HG02970 (cell line): ENCODE measurements around the gene SCAND1.
"Not testable (repeated sequence)": the region's sequence is repeated elsewhere in the genome, so short reads cannot be mapped to it uniquely, and the experiment has no call there.

ENCODE experiments used
- ATAC-seq: cut with Tn5 transposase; IDR thresholded peaks from one replicate; pipeline ENCODE4 v1.9.1; 2021; ENCODE audit warnings: mild to moderate bottlenecking, moderate library complexity, moderate number of reproducible peaks; ENCODE audit not compliant: unreplicated experiment, low FRiP score

The SCAND1 gene

DNA sequence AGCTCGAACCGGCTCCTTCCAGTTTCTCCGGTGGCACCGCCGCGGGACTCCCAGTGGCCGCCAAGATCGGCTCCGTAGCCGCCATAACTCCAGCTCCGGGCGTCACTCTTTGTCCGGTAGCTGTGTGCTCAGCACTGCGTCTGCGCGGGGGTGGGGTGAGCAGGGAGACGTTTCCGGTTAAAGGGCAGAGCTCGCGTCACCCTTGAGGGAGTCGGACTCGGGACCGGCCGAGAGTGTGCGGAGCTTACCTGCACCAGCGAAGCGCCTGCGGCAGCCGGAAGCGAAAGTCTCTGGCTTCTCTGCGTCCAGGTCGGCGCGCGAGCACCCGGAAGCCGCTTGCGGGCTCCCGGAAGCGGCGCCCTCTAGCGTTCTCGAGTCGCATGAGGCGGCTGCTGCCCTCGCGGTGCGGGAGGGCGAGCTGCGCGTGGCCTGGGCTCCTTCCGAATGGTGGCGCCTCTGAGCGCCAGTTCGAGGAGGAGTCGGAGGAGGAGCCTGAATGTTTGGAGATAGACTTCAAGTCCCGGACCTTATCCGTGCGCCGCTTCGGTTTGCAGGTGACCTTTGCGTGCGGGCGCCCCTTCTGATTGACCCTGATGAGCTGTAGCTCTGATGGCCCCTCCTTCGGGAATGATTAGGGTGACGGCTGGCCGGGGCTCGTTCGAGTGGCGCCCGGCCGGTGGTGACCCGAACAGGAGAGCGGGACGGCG, at the start of gene SCAND1:
Gene SCAND1 (minus strand): TSS at position 303 of the 707 bp plus-strand sequence. CDS start 218 bp downstream, at position 85.
- ATAC-seq = peak; percentile 88

DNA sequence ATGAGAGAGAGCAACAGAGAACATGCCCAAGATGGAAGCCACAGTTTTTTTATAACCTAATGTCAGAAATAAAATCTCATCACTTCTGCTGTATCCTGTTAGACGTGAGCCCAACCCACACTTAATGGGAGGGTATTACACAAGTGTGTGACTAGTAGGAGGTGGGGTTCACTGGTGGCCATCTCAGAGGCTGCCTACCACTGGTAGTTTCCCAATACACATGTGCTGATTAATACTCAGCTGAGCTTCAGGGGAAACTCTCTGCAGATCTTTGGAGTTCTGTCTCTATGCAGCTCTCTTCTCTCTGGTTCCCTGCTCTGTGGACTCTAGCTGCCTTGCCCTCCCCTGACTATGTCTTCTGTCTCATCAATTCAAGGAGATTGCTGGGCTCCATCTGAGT, 49.7 kb upstream of the SCAND1 start:
- no peak for ATAC-seq

DNA sequence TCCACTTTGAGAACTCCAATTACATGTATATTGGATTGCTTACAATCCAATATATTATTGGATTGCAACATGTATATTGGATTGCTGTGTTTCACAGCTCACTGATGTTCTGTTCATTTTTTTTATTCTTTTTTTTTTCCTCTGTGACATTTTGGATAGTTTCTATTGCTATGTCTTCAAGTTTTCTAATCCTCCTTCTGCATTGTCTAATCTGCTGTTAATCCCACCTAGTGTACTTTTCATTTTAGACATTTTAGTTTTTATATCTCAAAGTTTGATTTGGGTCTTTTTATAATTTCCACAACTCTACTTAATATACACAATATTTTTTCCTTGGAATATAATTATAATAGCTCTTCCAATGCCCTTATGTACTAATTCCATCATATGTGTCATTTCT, 48.6 kb upstream of the SCAND1 start:
- no peak for ATAC-seq

DNA sequence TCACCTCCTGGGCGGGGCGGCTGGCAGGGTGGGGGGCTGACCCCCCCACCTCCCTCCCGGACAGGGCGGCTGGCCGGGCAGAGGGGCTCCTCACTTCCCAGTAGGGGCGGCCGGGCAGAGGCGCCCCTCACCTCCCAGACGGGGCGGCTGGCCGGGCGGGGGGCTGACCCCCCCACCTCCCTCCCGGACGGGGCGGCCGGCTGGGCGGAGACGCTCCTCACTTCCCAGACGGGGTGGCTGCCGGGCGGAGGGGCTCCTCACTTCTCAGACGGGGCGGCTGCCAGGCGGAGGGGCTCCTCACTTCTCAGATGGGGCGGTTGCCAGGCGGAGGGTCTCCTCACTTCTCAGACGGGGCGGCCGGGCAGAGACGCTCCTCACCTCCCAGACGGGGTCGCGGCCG, 47.0 kb upstream of the SCAND1 start:
- not testable (repeated sequence) for ATAC-seq

DNA sequence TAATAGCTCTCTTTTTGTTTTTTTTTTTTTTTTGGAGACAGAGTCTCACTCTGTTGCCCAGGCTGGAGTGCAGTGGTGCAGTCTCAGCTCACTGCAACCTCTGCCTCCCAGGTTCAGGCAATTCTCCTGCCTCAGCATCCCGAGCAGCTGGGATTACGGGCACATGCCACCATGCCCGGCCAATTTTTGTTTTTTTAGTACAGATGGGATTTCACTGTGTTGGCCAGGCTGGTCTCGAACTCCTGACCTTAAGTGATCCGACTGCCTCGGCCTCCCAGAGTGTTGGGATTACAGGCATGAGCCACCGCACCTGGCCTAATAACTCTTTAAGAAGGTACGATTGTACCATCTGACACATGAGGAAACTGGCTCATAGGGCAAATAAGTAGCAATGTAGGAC, 42.2 kb upstream of the SCAND1 start:
- not testable (repeated sequence) for ATAC-seq

DNA sequence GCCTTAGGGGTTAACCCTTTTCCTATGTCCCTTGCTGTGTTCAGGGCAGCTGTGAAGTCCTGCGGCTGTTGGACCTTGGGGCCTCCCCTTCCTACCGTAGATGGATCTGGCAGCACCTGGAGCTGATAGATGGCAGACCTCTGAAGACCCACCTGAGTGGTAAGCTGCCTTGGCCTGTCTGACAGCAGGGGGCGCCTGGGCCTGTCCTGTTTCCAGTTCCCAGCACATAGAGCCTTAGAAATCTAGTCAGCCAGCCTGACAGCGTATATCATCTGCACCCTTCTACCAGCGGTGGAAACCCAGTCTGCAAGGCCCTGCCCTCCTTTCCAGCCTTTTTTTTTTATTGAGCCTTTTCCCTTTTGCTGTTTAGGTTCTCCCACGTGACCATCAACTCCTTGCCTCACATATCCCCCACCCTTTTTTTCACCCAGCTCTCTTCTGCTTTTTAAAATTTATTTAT, 40.7 kb upstream of the SCAND1 start:
- no peak for ATAC-seq

DNA sequence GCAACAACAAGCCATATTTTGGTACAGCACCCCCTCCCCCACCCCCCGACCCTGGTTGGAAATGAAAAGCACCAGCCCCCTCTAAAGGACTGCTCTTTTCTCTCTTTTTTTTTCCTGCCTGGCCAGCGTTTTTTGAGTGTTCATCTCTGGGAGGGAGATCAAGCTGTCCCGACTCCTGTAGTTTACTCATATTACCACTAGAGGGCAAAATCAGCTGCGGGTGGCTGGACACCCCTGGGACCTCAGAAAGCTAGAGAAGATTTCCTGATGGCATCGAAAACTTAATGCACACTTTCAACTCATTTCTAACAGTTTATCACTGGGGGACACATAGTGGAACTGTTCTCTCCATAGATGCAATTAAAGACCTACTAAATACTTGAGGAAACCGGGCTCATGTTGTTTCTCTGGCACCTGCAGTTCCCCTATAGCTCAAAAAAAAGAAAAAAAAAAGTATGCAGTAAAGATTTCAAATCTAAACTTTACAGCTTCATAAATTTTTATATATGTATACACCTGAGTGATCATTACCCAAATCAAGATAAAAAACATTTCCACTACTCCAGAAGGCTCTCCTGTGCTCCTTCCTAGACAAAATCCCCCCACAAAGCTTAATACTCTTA, 38.5 kb upstream of the SCAND1 start:
- no peak for ATAC-seq

DNA sequence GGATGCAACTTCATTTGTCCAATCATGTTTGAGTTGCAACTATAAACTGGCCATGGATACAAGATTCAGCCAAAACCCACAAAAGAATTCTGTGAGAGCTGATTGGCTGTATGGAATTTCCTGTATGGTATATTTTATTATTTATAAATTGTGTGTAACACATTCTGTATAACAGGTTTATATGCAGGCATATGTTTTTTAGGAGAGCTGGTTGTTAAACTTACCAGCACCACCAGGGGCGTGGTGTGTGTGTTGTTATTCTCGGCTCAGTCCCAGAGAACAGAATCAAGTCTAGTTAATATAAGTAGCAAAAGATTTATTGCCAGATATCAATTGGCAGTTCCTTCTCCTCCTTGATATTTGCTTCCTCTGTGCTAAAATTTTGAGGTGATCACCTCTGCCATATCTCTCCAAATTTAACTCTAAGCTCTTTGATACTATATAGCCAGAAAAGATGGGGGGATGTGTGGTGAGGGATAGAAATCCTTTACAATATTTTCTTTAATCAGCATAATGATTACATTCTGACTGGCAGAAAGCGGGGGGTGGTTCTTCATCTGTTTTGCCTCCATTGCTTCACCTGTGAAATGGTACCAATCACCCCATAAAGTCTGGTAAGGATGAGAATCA, 37.0 kb upstream of the SCAND1 start:
- ATAC-seq = no peak

DNA sequence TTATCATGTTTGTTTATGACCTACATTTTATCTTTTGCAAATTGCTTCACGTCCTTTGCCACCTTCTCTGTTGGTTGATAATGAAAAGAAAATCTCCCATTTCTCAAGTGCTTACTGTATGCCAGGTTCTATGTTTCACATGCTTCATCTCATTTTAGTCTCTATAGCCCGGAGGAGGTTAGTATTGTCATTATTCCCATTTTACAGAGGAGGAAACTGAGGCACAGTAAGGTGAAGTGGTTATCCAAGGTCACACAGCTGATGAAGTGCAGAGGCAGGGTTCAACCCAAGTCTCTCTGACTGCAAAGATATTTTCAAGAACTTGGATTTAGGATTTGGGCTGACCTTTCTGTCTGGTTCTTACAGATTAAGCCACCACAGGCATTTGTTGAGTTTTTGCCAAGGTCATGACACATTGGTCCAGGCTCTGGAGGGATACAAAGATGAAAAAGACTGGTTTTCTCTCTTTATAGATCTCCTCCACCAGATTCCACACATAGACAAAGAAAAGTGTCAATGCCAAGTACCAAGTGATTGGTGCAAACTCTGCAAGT, 34.7 kb upstream of the SCAND1 start:
- ATAC-seq = no peak

DNA sequence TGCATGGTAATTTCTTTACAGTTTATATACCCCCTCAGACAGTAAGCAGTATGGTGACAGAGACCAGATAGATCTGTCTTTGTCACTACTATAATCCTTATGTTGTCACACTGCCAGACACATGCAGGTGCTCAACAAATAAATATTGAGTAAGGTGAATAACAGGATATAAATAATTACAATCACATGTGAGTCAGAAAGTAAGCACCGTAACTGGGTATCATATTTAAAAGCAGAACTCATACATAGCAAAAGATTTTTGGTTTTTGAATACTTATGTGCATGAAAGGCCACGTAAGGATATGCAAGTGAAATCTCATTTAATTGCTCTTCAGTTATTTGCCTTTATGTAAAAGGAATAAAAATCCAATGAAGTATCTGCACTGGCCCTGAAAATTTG, 31.5 kb upstream of the SCAND1 start:
- ATAC-seq = no peak

DNA sequence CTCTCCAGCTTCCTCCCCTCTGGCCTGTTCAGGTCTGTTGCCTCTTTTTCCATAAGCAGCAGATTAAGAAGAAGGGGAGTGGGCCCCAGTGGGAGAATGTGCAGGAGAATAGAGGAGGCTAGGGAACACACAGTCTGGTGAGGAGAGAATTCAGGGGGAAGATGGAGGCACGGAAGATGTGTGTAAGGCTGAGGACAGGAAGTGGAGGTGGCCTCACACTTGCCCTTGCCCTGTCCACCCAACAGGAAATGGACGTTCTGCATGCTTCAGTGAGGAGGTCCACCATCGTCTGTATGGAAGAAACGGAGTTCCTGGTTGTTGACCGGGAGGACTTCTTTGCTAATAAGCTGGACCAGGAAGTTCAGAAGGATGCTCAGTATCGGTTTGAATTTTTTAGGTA, 30.1 kb upstream of the SCAND1 start:
- ATAC-seq = no peak

DNA sequence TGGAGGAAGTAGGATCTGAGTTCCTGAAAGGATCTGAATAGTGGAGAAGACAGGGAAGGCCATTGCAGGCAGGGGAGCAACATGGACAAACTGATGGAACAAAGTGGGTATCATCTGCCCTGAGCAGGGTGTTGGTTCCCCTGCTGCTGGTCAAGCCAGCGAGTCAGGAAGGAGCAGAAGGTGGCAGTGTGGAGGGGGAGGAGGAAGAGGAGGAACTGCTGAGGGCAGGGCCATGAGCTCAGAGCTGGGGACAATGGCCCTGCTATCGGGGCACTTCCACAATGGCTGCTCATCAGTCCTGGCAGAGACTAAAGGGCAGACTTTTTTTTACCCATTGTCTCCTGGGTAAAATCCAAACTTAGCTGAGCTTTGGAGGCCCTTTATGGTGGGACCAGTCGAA, 27.7 kb upstream of the SCAND1 start:
- ATAC-seq = no peak

DNA sequence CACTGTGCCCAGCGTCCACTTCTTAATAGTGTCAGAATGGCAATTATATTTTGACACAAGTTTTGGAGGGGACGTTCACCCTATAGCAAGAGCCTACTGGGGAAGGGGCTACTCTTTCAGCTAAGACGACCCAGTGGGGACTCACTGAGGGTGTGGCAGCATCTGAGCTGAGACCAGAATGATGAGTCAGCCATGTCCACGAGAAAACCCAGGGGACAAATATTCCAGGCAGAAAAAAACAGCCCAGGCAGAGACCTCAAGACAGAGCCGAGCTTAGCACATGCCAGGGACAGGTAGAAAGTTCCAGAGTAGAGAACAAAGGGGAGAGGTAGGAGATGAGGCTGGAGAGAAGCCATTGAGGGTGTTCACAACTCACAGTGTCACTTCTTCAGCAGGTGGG, 25.2 kb upstream of the SCAND1 start:
- no peak for ATAC-seq

DNA sequence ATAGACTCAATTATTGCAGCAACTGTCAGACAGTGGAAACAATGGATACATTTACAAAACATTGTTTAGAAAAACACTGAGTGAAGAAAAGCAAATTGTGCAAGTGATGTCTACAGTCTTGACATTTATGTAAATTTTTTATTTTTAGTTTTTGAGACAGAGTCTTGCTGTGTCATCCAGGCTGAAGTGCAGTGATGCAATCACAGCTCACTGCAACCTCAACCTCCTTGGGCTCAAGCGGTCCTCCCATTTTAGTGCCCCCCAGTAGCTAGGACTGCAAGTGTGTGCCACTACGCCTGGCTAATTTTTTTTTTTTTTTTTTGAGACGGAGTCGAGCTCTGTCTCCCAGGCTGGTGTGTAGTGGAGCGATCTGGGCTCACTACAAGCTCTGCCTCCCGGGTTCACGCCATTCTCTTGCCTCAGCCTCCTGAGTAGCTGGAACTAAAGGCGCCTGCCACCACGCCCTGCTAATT, 23.8 kb upstream of the SCAND1 start:
- no peak for ATAC-seq

DNA sequence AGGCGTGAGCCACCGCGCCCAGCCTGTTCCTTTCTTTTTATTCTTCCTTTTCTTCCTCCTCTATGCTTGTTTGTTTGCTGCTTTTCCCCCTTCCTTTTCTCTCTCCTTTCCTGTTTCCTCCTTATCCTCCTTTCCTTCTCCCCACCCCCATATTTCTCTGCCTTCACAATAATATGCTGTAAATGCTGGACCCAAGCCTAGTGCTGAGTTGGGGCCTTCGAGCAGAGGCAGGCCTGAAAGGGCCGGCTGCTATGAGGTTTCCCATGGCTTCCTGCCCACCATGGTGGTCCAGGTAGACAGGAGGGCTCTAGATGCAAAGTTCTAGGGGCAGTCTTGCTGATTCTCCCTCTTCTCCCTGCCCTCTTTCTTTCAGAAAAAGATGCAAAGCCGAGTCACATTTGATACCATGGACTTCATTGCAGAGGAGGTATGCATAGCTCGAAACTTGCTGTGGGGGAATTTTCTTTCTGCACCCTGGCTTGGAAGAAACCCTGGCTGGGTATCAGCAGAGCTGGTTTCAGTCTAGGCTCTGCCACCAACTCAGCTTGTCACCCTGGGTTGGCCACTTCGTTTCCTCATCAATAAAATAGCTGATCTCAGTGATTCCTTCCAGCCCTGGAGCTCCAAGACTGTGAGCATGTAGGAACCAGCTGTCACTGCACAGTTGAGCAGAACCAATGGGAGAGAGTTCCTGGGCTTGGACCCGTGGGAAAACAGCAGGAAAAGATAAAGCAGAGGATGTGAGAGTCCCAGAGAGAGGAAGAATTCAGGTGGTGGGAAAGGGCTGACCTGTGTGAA, 21.5 kb upstream of the SCAND1 start:
- ATAC-seq = no peak

DNA sequence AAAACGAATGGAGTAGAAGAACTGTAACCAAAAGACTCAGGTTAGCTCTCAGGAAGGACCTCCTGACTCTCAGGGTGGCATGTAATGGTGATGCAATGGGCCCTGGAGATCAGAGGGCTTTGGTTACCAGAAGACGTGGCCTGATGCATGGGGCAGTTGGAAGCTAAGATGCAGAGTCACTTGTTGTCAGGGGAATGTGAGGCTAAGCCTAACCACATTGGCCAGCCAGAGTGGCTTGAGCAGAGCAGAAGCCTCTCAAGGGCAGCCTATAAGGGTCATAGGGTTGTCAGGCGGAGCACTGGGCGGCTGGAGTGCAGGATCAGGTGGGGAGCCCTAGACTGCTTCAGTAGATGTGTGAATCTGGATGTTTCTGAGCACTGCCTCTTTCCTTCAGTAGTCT, 20.0 kb upstream of the SCAND1 start:
- ATAC-seq = no peak

DNA sequence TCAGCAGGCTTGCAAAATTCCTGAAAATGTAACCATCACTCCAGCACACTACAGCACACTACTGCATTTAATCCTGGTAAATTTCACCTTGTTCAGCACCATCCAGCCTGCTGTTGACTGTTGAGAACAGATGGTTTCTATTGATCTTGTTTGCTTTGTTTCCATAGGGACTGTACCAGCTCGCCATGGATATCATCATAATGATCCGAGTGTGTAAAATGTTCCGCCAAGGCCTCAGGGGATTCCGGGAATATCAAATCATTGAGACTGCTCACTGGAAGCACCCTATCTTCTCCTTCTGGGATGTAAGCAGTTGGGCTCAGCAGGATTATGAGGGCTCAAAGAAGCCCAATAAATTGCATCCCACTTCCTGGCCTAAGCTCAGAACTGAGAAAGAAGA, 18.2 kb upstream of the SCAND1 start:
- no peak for ATAC-seq

DNA sequence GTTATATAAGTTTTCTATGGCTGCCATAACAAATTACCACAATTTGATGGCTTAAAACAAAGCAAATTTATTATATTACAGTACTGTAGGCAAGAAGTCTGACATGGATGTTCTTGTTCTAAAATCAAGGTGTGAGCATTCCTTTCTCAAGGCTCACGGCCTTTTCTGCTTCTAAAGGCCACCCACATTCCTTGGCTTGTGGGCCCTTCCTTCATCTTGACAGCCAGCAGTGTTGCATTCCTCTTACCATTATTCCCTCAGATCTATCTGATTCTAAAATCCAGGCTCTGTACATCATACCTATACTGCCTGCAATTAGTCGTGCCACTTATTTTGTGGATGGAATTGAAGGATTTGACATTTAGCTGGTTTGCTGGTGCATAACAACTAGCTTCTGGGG, 17.7 kb upstream of the SCAND1 start:
- no peak for ATAC-seq

DNA sequence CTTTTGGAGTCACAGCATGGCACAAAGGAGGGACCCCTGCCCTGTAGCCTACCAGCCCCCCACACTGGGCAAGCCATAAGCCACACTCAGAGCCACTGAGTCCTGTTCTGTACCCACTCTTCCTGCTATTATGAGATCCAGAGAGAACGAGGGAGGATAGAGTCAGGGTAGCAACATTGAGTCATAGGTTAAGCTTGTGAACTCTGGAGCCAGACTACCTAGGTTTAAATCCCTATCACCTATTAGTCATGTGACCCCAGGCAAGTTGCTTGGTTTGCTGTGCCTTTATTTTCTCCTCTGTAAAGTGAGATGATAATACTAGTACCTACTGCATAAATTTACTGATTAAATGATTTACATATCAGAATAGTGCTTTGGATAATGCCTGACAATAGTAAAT, 14.6 kb upstream of the SCAND1 start:
- ATAC-seq = no peak

DNA sequence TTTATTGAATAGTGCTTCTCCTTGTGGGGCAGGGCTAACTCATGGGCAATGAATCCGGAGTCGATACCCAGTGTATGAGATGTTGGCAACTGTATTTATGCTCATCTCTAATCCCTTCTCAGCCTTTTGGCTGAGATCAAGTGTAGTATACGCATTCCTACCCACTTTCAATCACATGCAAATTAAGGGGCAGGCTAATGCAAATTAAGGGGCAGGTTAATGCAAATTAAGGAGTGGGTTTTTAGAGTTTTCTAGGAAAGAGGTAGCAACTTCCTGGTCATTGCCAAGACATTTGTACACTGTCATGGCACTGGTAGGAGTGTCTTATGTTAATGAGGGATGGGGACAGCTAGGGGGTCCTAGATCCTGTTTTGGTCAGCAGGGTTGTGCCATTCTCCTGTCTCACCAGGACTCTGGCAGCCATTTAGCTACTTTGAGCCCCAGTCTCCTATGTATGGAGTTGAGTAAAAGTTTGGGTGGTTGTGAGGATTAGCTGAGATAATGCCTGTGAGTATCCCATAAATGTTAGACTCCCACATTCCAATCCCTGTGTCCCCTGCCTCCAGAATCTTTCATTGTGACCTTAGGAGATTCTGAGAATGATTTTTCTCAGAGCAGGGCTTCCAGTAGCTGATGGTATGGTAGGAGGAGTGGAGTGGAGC, 13.8 kb upstream of the SCAND1 start, which contains the start of gene CNBD2:
Gene CNBD2 (plus strand): TSS at position 612 of the 662 bp plus-strand sequence. CDS start 173 bp downstream, outside the sequence.
- no peak for ATAC-seq
